Daoy (cell line): ENCODE data around the gene NFKBIE. TPM values are rescaled to one million over a fixed set of nuclear protein-coding genes. Genes with fewer than 3 reads are reported as not detected.

Source experiments
- DNase-seq: peaks from one replicate; pipeline ENCODE4 v3.0.0-alpha.2; 2015; ENCODE audit warnings: low read depth
- total RNA-seq: library from RNA; depleted of rRNA; stranded (reverse); fragments of >200 nt; shearing (Covaris generic); gene quantifications from 2 replicates; pipeline ENCODE4 v1.2.3, GENCODE V29; 2014

Gene NFKBIE
- total RNA-seq, 1 experiment from 2014 or later = 42.3 TPM

DNA sequence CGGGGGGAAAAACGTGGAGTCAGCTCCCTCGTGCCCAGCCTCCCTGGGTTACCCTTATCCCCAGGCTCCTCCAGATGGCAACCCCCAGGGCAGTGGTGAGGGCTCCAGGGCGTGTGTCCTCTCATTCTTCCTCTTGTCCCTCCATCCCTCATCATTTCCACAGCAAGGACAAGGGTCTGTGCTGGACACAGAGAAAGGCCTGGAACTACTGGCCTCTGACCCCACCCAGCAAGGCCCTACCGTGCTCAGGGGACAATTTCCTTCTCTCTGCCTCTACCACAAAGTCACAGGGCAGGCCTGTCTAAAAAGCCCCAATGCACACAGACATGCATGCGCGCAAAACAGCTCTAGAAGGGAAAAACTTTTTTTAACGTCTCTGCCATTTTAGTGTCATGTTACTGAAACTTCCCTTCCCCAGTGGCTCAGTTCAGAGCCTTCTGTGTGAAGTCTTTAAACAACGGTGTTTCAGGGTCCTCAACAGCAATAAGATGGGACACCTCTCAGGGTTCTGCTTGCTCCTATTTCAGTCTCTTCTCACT, 7.0 kb downstream of the NFKBIE start:
- DNase-seq = no peak

DNA sequence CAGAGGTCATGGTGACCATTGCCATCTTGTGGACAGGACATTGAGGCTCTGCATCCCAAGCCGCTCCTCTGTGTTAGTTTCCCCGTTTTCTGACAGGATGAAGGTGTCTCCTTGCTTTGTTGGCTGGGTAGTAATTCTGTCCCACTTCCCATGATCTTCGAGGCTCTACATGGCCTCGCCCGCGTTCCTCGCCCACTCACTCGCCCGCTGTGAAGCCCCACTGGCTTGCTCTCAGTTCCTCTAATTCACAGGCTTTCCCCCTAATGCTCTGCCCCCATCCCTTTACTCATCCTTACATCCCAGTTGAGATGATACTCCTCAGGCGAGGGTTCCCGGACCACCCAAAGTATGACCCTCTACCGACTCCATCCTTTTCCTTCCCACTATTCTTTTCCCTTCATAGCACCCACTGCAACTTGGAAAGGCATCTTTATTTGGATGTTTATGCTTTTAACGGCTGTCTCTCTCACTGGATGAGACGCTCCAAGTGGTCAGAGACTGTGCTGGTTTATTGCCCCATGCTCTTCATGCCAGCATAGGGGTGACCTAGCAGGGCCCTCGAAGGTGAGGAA, 7.5 kb downstream of the NFKBIE start:
- DNase-seq = no peak

DNA sequence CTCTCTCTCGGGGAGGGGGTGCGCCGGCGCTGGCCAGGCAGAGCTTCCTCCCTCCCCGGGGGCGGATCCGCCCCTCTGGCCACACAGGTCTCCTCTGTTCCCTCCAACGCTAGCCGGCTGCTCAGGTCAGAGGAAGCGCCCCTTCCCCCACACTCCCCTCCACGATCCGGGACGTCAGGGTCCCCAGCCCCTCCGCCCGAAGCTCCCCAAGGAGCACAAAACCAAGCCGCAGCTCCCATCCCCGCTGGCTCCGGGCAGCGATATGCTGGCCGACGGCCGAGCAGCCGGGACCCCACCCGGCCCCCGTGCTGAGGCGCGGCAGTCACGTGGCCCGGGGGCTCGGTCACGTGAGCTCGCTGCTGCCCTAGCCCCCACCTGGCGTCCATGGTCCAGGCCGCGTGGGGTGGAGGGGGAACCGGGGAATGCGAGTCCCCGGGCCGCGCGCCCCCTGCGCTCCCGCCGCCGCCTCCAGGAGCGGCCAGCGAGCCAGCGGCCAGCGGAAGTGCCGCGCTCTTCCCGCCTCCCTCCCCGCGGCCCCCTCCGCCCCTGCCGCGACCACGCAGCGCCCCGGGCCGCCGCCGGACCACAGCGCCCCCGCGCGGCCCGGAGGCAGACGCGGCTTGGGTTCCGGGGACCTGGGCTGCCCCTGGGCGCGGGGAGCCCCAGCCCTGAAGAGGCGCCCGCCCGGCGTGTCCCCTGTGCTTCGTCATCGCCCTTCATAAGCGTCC, 8.2 kb downstream of the NFKBIE start, which contains the start of gene SLC35B2:
TSS of gene SLC35B2 (minus strand) at position 504 of the 728 bp plus-strand sequence. CDS start at position 386, 118 bp downstream.
- DNase-seq = peak; percentile 86

DNA sequence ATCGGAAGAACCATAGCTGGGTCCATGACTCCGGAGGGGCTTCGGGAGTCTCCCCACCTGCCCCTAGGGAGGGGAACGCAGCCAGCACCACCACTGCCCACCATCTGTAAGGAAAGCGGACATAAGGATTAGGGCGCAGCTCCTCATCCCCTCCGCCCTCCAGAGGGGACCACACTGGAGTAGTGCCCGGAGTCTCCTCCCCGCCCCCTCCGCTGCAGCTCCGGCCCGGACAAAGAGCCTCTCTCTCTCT, 8.7 kb downstream of the NFKBIE start:
- no peak for DNase-seq

DNA sequence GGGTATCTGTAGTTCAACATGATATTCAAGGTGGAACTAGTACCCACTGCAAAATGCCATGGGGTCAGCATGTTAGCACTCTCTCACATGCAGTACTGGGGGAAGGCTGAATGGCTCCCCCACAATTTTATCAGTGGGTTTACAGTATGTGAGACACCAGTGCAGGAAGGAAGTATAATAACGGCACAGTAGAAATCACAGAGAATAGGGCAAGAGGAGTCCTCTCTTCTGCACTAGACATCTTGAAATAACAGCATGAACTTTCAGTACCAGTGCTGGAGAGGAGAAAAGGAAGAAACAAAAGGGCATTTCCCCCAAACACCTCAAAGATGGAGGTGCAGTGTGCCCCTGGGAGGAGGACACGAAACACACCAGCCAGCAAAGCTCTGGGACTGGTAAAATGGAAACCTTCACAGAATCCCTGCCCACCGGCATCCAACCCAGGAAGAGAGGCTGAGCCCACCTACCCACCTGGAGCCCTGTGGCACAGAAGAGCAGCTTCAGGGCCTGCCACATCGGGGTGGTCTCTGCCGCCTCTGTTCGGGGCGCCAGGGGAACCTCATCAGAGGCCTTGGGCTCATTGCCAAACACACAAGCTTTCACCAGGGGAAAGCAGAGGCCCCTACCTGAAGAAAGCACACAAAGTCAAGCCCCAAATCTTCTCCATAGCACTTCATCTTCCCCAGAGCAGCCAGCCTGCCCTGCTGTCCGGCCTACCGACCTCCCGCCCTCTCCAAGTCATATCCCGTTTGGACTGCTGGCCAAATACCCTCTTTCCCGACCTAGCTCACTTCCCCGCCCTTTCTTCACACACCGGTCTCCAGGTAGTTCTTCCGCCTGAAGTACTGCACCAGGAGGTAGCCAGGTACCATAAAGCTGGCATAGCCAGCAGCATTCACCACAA, 9.2 kb downstream of the NFKBIE start:
- DNase-seq = peak; percentile 35

DNA sequence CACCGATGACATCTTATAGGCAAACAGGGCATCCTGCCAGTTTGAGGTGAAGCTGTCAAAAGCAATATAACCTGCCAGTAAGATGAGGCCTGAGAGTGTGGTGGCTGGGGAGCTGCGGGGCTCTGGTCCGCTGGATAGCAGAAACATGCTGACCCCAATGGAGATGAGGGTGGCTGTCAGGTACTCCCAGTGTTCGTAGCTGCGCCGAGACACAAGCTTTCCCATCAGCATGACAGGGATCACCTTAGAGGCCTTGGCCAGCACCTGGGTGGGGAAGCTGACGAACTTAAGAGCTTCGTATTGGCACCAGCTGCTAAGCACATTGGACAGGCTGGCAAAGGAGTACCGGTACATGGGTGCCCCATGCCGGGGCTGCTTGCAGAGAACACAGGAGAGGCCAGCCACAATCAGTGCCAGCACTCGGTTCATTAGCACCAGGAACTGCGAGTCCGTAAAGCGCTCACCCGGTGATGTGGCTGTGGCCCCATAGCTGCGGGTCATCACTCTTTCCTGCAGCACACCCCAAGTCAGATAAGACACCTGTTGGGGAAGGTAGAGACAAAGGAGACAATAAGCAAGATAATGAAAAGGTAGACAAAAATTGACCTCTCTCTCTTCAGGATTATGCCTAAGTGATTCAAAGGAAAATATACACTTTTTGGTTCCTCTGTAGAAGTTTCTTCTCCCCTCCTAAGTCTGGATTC, 10.1 kb downstream of the NFKBIE start:
- no peak for DNase-seq

DNA sequence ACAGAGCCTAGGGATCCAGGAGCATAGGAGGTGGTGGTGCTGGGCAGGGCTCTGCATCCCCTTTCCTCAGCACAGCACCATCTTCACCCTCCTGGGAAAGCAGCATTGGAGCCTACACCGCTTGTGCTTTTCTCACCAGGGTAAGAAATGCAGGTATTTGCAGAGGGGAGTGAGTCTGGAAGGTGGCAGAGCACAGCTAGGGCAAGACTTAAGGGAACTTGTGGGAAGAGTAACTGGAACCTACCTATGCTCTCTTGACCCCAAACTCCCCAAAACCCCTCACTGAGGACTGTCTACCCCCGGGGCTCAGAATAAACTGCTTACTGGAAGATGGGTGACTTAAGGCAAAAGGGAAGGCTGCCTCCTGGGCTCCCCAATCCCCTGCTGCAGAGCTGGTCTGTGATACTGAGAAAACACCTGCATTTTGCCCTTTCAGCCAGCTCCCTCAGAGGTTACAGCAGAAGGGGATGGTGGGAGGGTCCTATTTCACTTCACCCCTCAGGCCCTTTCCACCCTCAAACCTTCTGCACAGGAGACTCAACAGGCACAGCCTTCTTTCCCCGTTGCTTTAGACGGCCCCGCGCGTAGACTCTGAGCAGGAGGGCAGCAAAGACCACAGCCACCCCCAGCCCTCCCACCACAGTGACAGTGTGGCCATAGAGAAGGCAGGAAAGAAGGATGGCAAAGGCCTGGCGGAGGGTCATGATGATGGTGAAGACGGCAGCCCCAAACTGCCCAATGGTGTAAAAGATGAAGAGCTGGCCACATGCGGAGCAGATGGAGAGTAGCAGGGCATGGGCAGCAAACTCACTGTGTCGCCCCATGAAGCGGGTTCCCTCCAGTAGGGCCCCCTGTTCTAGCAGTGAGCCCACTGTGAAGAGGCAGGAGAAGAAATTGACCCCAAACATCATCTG, 10.9 kb downstream of the NFKBIE start:
- peak; percentile 57 for DNase-seq

DNA sequence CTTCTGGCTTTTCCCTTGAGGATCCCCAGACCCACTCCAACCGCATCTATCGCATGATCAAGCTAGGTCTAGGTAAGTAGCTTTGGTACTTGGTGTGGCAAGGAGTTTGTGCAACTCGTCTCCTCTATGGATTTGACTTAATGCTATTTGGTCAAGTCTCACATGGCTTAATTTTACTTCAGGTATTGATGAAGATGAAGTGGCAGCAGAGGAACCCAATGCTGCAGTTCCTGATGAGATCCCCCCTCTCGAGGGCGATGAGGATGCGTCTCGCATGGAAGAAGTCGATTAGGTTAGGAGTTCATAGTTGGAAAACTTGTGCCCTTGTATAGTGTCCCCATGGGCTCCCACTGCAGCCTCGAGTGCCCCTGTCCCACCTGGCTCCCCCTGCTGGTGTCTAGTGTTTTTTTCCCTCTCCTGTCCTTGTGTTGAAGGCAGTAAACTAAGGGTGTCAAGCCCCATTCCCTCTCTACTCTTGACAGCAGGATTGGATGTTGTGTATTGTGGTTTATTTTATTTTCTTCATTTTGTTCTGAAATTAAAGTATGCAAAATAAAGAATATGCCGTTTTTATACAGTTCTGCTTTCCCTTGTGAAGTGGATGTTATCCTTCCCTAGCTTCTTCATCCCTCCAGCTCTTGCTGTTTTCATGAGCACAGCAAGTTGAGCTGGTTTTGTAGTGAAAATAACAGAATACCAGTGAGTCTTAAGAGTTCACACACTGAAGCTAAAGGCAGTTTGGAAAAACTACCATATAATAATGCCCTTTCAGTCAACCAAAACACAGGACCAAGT, 11.8 kb downstream of the NFKBIE start:
- peak; percentile 58 for DNase-seq

DNA sequence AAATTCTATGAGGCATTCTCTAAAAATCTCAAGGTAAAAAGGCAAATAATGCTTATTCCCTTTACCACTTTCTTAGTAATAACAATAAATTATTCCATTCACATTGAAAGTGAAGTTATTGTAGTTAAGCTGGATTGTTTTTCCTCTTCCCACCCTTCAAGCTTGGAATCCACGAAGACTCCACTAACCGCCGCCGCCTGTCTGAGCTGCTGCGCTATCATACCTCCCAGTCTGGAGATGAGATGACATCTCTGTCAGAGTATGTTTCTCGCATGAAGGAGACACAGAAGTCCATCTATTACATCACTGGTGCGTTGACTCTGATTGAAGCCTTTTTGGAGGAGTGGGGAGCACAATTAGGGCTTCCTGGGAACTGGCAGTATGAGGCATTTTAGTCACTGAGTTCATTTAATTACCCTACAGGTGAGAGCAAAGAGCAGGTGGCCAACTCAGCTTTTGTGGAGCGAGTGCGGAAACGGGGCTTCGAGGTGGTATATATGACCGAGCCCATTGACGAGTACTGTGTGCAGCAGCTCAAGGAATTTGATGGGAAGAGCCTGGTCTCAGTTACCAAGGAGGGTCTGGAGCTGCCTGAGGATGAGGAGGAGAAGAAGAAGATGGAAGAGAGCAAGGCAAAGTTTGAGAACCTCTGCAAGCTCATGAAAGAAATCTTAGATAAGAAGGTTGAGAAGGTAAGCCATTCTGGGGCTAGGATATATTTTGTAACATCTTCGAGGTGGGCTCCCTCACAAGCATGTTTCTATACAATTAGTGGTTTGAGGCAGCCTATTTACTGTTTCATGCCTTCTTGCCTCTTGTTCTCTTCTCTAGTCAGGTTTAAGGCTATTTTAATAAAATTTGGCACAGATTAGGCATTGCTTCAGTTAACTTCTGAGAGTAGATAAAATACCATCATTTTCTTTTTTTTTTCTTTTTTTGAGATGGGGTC, 13.5 kb downstream of the NFKBIE start:
- no peak for DNase-seq

DNA sequence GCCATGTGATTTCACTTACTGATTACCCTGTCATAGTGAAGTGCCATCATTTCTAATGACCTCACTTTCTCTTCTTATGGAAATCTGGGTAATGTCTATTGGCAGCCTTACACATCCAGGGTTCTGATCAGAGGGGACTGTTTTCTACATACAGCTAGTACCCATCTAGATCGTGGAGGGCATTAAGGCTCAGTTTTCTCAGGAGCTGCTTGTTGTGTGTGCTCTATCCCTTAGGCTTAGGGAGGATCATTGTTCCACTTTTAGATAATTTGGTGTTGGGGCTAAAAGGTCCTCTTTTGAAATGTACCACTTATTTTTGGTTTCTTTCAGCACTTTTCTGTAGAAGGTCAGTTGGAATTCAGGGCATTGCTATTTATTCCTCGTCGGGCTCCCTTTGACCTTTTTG, 14.6 kb downstream of the NFKBIE start:
- DNase-seq = no peak

DNA sequence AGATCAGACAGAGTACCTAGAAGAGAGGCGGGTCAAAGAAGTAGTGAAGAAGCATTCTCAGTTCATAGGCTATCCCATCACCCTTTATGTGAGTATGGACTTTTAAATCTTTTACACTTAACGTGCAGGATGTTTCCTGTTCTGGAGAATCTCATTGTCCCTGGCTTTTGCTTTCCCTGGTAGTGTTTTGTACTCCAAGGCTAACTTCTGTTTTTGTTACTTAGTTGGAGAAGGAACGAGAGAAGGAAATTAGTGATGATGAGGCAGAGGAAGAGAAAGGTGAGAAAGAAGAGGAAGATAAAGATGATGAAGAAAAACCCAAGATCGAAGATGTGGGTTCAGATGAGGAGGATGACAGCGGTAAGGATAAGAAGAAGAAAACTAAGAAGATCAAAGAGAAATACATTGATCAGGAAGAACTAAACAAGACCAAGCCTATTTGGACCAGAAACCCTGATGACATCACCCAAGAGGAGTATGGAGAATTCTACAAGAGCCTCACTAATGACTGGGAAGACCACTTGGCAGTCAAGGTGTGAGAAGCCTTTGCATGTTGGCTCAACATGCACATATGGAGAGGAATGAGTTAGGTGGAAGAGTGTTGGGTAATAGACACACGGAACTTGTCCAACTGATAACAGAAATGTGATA, 15.2 kb downstream of the NFKBIE start:
- no peak for DNase-seq

DNA sequence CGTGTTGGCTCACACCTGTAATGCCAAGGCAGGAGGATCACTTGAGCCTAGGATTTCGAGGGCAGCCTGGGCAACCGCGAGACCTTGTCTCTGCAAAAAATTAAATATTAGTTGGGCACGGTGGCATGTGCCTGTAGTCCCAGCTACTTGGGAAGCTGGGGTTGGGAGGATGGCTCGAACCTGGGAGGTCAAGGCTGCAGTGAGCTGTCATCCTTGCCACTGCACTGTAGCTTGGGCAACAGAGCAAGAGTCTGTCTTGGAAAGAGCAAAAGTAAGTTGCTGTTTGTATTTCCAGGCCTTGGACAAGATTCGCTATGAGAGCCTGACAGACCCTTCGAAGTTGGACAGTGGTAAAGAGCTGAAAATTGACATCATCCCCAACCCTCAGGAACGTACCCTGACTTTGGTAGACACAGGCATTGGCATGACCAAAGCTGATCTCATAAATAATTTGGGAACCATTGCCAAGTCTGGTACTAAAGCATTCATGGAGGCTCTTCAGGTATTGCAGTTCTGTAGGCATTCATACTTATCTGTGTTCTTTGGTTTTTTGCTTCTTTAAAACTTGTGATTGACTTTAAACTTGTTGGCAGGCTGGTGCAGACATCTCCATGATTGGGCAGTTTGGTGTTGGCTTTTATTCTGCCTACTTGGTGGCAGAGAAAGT, 16.1 kb downstream of the NFKBIE start:
- DNase-seq = no peak

DNA sequence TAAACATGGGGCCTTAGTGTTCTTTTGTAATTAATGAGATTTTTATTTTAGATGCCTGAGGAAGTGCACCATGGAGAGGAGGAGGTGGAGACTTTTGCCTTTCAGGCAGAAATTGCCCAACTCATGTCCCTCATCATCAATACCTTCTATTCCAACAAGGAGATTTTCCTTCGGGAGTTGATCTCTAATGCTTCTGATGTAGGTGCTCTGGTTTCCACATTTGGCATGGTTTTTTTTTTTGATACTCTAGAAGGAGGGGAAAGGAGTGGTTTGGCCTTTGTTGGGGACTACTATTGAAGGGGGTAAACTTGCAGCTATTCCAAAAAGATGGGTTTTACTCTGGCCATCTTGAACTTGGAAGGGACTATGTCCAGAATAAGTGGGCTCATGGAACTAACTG, 16.8 kb downstream of the NFKBIE start:
- no peak for DNase-seq

DNA sequence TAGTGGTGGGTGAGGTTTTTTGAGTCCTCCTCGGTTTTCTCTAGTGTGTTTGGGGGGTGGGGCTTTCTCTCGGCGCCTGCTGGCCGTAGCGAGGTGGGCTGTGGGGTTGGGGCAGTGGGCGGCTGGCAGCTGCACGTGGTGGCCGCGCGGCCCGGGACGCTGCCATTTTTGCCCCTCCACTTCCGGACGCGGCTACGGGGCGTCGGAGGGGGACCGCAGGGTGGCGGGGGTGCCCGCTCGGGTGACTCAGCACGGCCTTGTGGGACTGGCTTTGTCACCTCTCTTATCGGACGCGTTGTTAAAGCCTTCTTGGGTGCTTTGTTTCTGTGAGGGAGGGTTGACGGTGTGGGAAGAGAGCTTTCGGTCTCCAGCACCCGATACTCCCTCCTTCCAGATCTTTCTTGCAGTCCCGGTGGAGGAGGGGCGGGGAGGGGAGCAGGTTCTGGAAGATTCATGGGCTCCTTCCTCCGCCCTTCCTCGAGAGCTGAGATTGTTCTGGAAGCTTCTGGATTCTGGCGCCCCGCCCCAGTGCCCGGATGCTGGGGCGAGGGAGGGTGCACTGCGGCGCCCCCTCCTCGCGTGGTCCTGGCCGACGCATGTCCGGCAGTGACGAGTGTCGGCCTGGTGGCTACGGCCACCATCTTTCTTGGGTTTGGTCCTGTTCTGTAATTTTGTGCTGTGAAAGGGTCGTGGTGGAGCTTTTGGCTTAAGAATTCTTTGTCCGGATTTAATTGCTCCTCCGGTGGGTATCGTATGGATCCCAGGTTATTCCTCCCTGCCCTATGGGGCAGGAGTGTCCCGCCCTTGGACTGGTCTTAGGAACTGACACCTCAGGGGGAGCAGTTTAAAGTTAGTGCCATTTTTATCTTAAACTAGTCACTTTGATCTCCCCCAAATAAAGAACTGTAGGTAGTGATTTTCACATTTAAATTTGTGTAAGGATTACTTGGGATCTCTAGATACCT, 17.7 kb downstream of the NFKBIE start:
- DNase-seq = peak; percentile 80

DNA sequence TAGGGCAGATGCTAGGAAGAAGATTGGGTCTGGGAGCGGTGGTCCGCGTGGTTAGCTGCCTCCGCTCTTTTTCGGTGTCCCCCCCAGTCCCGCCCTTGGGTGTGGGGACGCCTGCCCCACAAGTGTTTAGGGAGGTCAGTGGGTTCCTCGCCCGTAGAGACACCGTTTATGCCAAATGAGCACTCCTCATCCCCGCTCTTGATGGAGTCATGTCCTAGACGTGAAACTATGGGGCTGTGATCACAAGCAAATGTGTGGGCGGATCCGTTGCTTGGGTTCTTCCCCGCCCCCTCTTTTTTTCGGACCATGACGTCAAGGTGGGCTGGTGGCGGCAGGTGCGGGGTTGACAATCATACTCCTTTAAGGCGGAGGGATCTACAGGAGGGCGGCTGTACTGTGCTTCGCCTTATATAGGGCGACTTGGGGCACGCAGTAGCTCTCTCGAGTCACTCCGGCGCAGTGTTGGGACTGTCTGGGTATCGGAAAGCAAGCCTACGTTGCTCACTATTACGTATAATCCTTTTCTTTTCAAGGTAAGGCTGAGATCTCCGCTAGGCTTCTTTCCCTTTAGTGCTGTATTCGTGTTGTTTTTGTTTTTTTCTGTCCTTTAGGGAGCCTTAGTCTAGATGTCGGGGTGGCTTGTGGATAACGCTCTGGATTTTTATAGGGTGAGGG, 18.6 kb downstream of the NFKBIE start, which contains the start of gene HSP90AB1:
TSS of gene HSP90AB1 (plus strand) at position 439 of the 675 bp plus-strand sequence. CDS start 1,529 bp downstream, outside the sequence.
- peak; percentile 98 for DNase-seq
